ENCODE measurements around the gene FZD7. TPM values are rescaled to one million over a fixed set of nuclear protein-coding genes. Genes with fewer than 3 reads are reported as not detected.

The FZD7 gene
- polyA plus RNA-seq, 1 donor (not counting 4 experiments of a cell fraction or from before 2014, with no cell fraction given): 1.3 TPM

- Histone ChIP-seq H4K20me1 (ENCODE audit: control insufficient read depth, extremely low read depth, insufficient read depth, low read length) (no peaks in the 10 kb centered on the region), H3K9ac (ENCODE audit: control insufficient read depth, extremely low read depth, insufficient read depth, low read length) (no peak overlapping the region), H3K79me2 (ENCODE audit: control insufficient read depth, insufficient read depth, low read length) (no peaks in the 10 kb centered on the region), H3K36me3 (ENCODE audit: control insufficient read depth in 2 of 2, extremely low read depth in 1 of 2, insufficient read depth in 2 of 2, low read length in 2 of 2) (no peaks in the 10 kb centered on the region), H3K4me3 (ENCODE audit: control insufficient read depth in 2 of 3, extremely low read depth in 1 of 3, insufficient read depth in 2 of 3, low read depth in 1 of 3, low read length in 3 of 3) (no peak overlapping the region), H2AFZ (ENCODE audit: control insufficient read depth, low read length) (no peak overlapping the region), H3K9me3 (ENCODE audit: control insufficient read depth, low read depth, low read length) (no peaks in the 10 kb centered on the region), H3K27me3 (ENCODE audit: control insufficient read depth, extremely low read depth, insufficient read depth, low read length) (peaks cover 13% of the 10 kb centered on the region), H3K4me1 (ENCODE audit: control insufficient read depth, extremely low read depth, insufficient read depth, low read length) (peaks cover 13% of the 10 kb centered on the region), H3K27ac (ENCODE audit: control insufficient read depth, insufficient read depth, low read length) (no peak overlapping the region), H3K9me1 (ENCODE audit: control insufficient read depth, extremely low read depth, insufficient read depth, low read length) (no peaks in the 10 kb centered on the region), H3K4me2 (ENCODE audit: control insufficient read depth, extremely low read depth, insufficient read depth, low read depth, low read length) (no peak overlapping the region)
- FAIRE-seq (no peak), DNase-seq (ENCODE audit: low read depth, low spot score) (no peak)
- dilution Hi-C loops (cut with MboI; ENCODE audit: extremely low pct_ligation_motif_present, low sequenced_read_pairs): no loop called here
- TF ChIP-seq EZH2 (IDR thresholded peaks at IDR 0.05; ENCODE audit: low read length): no peak
- TF ChIP-seq CTCF (optimal IDR thresholded peaks at IDR 0.05 in 1 of 3, IDR thresholded peaks at IDR 0.05 in 1 of 3, conservative IDR thresholded peaks at IDR 0.05 in 1 of 3; ENCODE audit: extremely low read depth in 1 of 3, insufficient read depth in 2 of 3, low read length in 3 of 3): no peak
Observed at GRCh38 chr2:202031246-202031951, 2.3 kb upstream of the FZD7 start.

DNA sequence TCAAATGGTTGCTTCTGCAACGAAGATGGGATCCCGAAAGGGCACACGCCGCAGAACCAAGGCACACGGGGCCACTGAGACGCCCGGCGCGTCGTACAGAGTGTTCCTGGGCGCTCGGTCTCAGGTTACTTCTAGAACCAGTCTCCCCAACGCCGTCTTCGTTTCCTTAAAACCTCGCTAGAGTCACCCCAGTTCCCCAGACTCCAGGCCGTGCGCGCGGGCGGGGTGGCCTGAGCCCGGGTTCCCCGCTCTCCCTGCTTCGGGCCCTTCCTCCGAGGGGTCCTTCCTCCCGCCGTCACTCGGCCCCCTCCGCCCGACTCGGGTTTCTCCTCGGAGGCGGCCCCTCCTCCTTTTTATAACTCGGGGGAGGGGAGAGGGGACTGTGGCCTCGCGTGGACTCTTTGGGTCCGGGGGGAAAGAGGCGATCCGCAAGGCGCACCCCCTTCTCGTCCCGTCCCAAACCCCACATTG, 774 bp upstream of the FZD7 start:
- H3K4me3 ChIP-seq (ENCODE audit: control insufficient read depth in 2 of 3, extremely low read depth in 1 of 3, insufficient read depth in 2 of 3, low read depth in 1 of 3, low read length in 3 of 3): peak overlapping the region; percentile 68 to 71 (median 70)
- peak overlapping the region; percentile 15 for H3K27ac ChIP-seq (ENCODE audit: control insufficient read depth, insufficient read depth, low read length)
- no peaks in the 10 kb centered on the region for H3K36me3 ChIP-seq (ENCODE audit: control insufficient read depth in 2 of 2, extremely low read depth in 1 of 2, insufficient read depth in 2 of 2, low read length in 2 of 2)
- peaks cover 13% of the 10 kb centered on the region for H3K27me3 ChIP-seq (ENCODE audit: control insufficient read depth, extremely low read depth, insufficient read depth, low read length)
- TF ChIP-seq CTCF (optimal IDR thresholded peaks at IDR 0.05 in 1 of 3, IDR thresholded peaks at IDR 0.05 in 1 of 3, conservative IDR thresholded peaks at IDR 0.05 in 1 of 3; ENCODE audit: extremely low read depth in 1 of 3, insufficient read depth in 2 of 3, low read length in 3 of 3): no peak
- TF ChIP-seq EZH2 (IDR thresholded peaks at IDR 0.05; ENCODE audit: low read length): no peak
- no peaks in the 10 kb centered on the region for H3K79me2 ChIP-seq (ENCODE audit: control insufficient read depth, insufficient read depth, low read length)
- H3K4me1 ChIP-seq (ENCODE audit: control insufficient read depth, extremely low read depth, insufficient read depth, low read length): peaks cover 13% of the 10 kb centered on the region
- peak overlapping the region; percentile 90 for H2AFZ ChIP-seq (ENCODE audit: control insufficient read depth, low read length)
- H4K20me1 ChIP-seq (ENCODE audit: control insufficient read depth, extremely low read depth, insufficient read depth, low read length): no peaks in the 10 kb centered on the region
- H3K4me2 ChIP-seq (ENCODE audit: control insufficient read depth, extremely low read depth, insufficient read depth, low read depth, low read length): peak overlapping the region; percentile 77
- dilution Hi-C loops (cut with MboI; ENCODE audit: extremely low pct_ligation_motif_present, low sequenced_read_pairs): no loop called here
- DNase-seq (ENCODE audit: low read depth, low spot score): no peak
- H3K9ac ChIP-seq (ENCODE audit: control insufficient read depth, extremely low read depth, insufficient read depth, low read length): peak overlapping the region; percentile 56
- FAIRE-seq: no peak
- no peaks in the 10 kb centered on the region for H3K9me1 ChIP-seq (ENCODE audit: control insufficient read depth, extremely low read depth, insufficient read depth, low read length)
- H3K9me3 ChIP-seq (ENCODE audit: control insufficient read depth, low read depth, low read length): no peaks in the 10 kb centered on the region

Data from keratinocyte (primary cell).